D721Med (cell line): ENCODE results near the gene CPLX3.

Experiments used
- DNase-seq: peaks from one replicate; pipeline ENCODE4 v3.0.0; 2011; ENCODE audit warnings: low spot score; ENCODE audit not compliant: insufficient read length
- FAIRE-seq: peaks from 2 replicates; lab custom pipeline; 2011; peaks lifted over from hg19 to GRCh38; lab: Jason Lieb, UNC
- CTCF ChIP-seq: IDR thresholded peaks from 2 replicates; pipeline ENCODE4 v1.5.1; 2012; ENCODE audit warnings: mild to moderate bottlenecking, control low read depth; ENCODE audit not compliant: insufficient read depth; ENCODE audit errors: missing control alignments

The CPLX3 gene

GRCh38 chr15:74830868-74831267 is 4.4 kb downstream of the CPLX3 start:
- DNase-seq (no peak), FAIRE-seq (no peak)
- TF ChIP-seq CTCF = no peak

- no peak for TF ChIP-seq CTCF
- DNase-seq = no peak
- no peak for FAIRE-seq
Observed at GRCh38 chr15:74831813-74832495, 5.5 kb downstream of the CPLX3 start.

- DNase-seq = no peak
- FAIRE-seq = no peak
- TF ChIP-seq CTCF = no peak
Observed at GRCh38 chr15:74832826-74833225, 6.4 kb downstream of the CPLX3 start.

- TF ChIP-seq CTCF = no peak
- DNase-seq (no peak), FAIRE-seq (no peak)
Observed at GRCh38 chr15:74833376-74834107, 7.1 kb downstream of the CPLX3 start.

GRCh38 chr15:74835312-74835823 is 8.9 kb downstream of the CPLX3 start:
- FAIRE-seq = no peak

GRCh38 chr15:74836846-74837245 is 10.4 kb downstream of the CPLX3 start:
- DNase-seq (no peak), FAIRE-seq (no peak)
- no peak for TF ChIP-seq CTCF

More at GRCh38 chr15:74835312-74835823, 8.9 kb downstream of the CPLX3 start:
- DNase-seq = peak; percentile 86
- TF ChIP-seq CTCF = peak; percentile 83
